22Rv1 (cell line): ENCODE measurements around the gene ATP6V1A.

Experiments used
- CTCF ChIP-seq: fragments of 450-650 bp; IDR thresholded peaks from 2 replicates; pipeline ENCODE4 v1.5.1; 2017; ENCODE audit warnings: mild to moderate bottlenecking
- ZFX ChIP-seq: fragments of 450-650 bp; IDR thresholded peaks from 2 replicates; pipeline ENCODE4 v1.6.1; 2017; ENCODE audit warnings: antibody characterized with exemption, borderline replicate concordance

GRCh38 chr3:113831103-113831355 lies 84.2 kb downstream of the ATP6V1A start:
- TF ChIP-seq CTCF: no peak
- no peak for TF ChIP-seq ZFX
